ENCODE data around the gene SUOX.
A peak's percentile ranks its signal among the peaks of the same experiment; 100 is the strongest.

Gene SUOX

GRCh38 chr12:56020423-56021184 lies 23.5 kb downstream of the SUOX start, which contains the start of gene IKZF4:
IKZF4 (plus strand) TSS chr12:56021043; CDS start chr12:56021494, 451 bp downstream.
- no peak for TF ChIP-seq CTCF (IDR thresholded peaks at IDR 0.05; ENCODE audit: insufficient read depth, low read length, poor library complexity, severe bottlenecking)
- no peak for DNase-seq (ENCODE audit: extremely low read depth, insufficient read length)
- H3K36me3 ChIP-seq (ENCODE audit: control insufficient read depth, insufficient read depth, low read length), result no peaks in the 10 kb centered on the region
- H3K4me3 ChIP-seq (replicated peaks; ENCODE audit: low read depth, low read length), result no peak within 1 kb of the TSS
- H3K27me3 ChIP-seq (replicated peaks; ENCODE audit: control insufficient read depth, insufficient read depth, low read length), result no peaks in the 10 kb centered on the region

DNA sequence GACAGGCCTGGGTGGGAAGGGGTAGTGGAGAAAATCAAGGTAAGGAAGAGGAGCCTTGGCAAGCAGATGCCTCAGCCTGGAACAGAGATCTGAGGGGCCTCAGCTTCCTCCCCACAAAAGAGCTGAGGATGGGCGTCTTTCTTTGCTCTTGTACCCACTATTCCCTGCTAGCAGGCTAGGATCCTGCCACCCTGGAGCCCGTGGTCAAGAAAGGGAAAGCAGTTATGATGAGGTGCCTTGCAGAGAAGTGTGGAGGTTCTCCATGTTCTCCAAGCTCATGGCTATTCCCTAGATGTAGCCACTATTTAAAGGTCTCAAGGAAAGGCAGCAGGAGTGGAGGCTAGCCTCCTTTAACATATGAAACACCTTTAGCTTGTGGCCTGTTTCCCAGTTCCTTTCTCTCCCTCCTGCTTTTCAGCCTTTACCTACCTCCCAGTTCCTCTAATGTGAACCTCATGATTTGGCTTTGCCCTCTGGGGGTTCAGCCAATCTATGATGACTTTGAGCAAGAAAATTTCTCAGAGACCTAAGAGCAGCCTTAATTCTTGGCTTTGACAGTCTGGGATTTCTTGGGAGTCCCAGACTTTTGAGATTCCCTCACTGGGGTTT lies 24.9 kb downstream of the SUOX start:
- no peak overlapping the region for H3K4me3 ChIP-seq (replicated peaks; ENCODE audit: low read depth, low read length)
- no peaks in the 10 kb centered on the region for H3K36me3 ChIP-seq (ENCODE audit: control insufficient read depth, insufficient read depth, low read length)
- no peak for TF ChIP-seq CTCF (IDR thresholded peaks at IDR 0.05; ENCODE audit: insufficient read depth, low read length, poor library complexity, severe bottlenecking)
- DNase-seq (ENCODE audit: extremely low read depth, insufficient read length), result no peak
- no peaks in the 10 kb centered on the region for H3K27me3 ChIP-seq (replicated peaks; ENCODE audit: control insufficient read depth, insufficient read depth, low read length)

GRCh38 chr12:56028511-56029165 lies 31.6 kb downstream of the SUOX start:
- TF ChIP-seq CTCF (IDR thresholded peaks at IDR 0.05; ENCODE audit: insufficient read depth, low read length, poor library complexity, severe bottlenecking), result no peak
- Histone ChIP-seq H3K4me3 (replicated peaks; ENCODE audit: low read depth, low read length) (no peak overlapping the region), H3K27me3 (replicated peaks; ENCODE audit: control insufficient read depth, insufficient read depth, low read length) (no peaks in the 10 kb centered on the region), H3K36me3 (ENCODE audit: control insufficient read depth, insufficient read depth, low read length) (no peaks in the 10 kb centered on the region)
- no peak for DNase-seq (ENCODE audit: extremely low read depth, insufficient read length)

- no peaks in the 10 kb centered on the region for H3K36me3 ChIP-seq (ENCODE audit: control insufficient read depth, insufficient read depth, low read length)
- no peak for DNase-seq (ENCODE audit: extremely low read depth, insufficient read length)
These were observed 32.1 kb downstream of the SUOX start for GRCh38 chr12:56029166-56029519.

DNA sequence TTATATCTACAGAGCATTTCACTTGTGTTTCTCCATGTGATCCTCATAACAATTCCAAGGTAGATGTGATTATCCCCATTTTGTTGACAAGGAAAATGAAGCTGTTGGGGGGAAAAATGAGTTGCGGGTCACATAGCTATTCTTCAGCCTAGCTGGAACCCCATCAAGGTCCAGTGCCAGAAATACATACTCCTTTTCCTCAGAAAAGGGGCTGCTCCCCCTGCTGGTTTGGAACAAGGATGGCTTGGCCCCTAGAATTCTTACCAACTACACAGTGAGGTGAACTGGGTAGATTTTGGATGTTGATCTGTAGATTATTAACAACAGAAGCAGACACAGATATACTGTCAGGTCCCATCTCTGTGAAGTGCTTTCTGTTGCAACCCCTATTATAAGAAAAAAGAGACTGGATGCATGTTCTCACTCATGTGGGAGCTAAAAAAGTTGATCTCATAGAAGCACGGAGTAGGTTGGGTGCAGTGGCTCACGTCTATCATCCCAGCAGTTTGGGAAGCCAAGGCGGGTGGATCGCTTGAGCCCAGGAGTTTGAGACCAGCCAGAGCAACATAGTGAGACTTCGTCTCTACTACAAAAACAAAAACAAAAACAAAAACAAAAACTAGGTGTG lies 32.7 kb downstream of the SUOX start:
- Histone ChIP-seq H3K36me3 (ENCODE audit: control insufficient read depth, insufficient read depth, low read length) (no peaks in the 10 kb centered on the region; the same call in 1 of the 2 replicates), H3K27me3 (replicated peaks; ENCODE audit: control insufficient read depth, insufficient read depth, low read length) (no peaks in the 10 kb centered on the region), H3K4me3 (replicated peaks; ENCODE audit: low read depth, low read length) (no peak overlapping the region)
- TF ChIP-seq CTCF (IDR thresholded peaks at IDR 0.05; ENCODE audit: insufficient read depth, low read length, poor library complexity, severe bottlenecking), result peak; percentile 73
- DNase-seq (ENCODE audit: extremely low read depth, insufficient read length), result no peak

More at GRCh38 chr12:56029166-56029519, 32.1 kb downstream of the SUOX start:
- no peak for TF ChIP-seq CTCF (IDR thresholded peaks at IDR 0.05; ENCODE audit: insufficient read depth, low read length, poor library complexity, severe bottlenecking)
- Histone ChIP-seq H3K27me3 (replicated peaks; ENCODE audit: control insufficient read depth, insufficient read depth, low read length) (no peaks in the 10 kb centered on the region), H3K4me3 (replicated peaks; ENCODE audit: low read depth, low read length) (no peak overlapping the region)

Measured in GM06990 (cell line).